Breast epithelium (tissue), 3 donors: ENCODE results near the gene DBP.

Experiments
- CTCF ChIP-seq, 3 donors: fragments of 450-650 bp; IDR thresholded peaks; one replicate each; pipeline ENCODE4 v1.5.1; 2016 to 2017; ENCODE audit warnings: antibody characterized with exemption in 3 of 3, mild to moderate bottlenecking in 3 of 3, moderate library complexity in 3 of 3
- POLR2A ChIP-seq: fragments of 450-650 bp; IDR thresholded peaks from one replicate; pipeline ENCODE4 v1.6.1; 2016; ENCODE audit warnings: antibody characterized with exemption, mild to moderate bottlenecking, moderate library complexity
- POLR2AphosphoS5 ChIP-seq, 3 donors: sonication (generic); formaldehyde crosslinking; IDR thresholded peaks; one replicate each; pipeline ENCODE4 v1.6.1; 2017; ENCODE audit warnings: antibody characterized with exemption in 3 of 3

GRCh38 chr19:48672994-48673393, 35.8 kb upstream of the DBP start, which contains the start of gene NTN5:
- TF ChIP-seq CTCF (IDR thresholded peaks at IDR 0.05) (no peak), POLR2A (no peak), POLR2AphosphoS5 (IDR thresholded peaks at IDR 0.05) (no peak)
